Measurements from ENCODE around the gene ABTB1.
"Not testable (repeated sequence)": the region's sequence is repeated elsewhere in the genome, so short reads cannot be mapped to it uniquely, and the experiment has no call there.

ABTB1 gene

DNA sequence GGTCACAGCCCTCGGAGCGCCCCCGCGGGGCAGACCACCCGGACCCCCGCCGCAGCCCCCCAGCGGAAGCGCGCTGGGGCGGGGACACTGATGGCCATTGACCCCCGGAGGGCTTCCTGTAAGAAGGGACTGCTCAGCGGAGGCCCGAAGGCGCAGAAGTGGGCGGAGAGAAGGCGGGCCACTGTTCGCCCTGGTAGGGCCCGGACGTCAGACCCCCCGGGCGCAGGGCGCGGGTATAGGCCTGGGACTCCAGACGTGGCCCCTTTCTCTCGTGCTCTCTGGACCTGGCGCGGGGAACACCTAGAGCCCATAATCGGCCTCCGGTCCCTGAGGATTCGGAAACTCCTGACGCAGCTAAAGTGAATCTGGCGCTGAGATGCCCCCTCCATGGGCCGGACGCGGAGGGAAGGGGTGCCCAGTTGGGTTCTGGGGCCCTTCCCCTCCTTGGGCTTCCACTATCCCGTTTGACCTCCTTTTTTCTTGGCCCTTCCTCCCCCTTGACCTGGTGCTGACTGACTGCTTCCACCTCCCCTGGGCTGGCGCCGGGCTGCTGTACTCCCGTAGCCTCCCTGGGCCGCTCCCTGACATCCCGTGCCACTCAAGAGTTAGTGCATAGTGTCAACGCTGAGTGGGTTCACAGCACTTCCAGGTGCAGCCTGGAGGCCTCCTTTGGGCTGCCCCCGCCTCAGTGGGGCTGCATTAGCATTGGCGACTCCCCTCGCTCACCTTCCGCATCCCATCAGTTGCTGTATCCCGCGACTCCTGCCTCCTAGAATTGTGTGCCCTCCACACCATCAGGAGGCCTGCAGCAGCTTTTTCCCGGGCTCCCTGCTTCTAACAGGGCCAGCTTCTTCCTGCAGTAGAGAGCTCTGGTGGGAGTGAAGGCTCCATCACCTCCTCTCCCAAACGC is 694 bp downstream of the ABTB1 start:
- peak; percentile 74 for DNase-seq (ENCODE audit: low spot score)

- no peak for DNase-seq (ENCODE audit: low spot score)
These were observed 1.5 kb downstream of the ABTB1 start for GRCh38 chr3:127674101-127674721.

DNA sequence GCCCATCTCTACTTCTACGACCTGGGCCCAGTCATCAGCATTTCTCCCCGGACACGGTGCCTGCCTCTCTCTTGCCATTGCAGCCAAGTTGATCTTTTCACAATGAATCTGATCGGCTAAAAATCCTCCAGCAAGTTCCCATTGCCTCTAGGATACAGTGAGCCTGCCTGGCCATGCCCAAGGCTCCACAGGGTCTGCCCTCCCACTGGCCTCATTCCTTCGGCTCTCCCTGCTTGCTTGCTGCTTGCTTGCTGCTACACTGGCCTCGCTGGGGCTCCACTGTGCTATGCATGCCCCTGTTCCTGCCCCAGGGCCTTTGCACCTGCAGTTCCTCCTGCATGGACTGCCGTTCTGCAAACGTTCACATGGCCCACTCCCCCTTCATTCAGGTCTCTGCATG is 2.0 kb downstream of the ABTB1 start:
- DNase-seq (ENCODE audit: low spot score), result no peak

DNA sequence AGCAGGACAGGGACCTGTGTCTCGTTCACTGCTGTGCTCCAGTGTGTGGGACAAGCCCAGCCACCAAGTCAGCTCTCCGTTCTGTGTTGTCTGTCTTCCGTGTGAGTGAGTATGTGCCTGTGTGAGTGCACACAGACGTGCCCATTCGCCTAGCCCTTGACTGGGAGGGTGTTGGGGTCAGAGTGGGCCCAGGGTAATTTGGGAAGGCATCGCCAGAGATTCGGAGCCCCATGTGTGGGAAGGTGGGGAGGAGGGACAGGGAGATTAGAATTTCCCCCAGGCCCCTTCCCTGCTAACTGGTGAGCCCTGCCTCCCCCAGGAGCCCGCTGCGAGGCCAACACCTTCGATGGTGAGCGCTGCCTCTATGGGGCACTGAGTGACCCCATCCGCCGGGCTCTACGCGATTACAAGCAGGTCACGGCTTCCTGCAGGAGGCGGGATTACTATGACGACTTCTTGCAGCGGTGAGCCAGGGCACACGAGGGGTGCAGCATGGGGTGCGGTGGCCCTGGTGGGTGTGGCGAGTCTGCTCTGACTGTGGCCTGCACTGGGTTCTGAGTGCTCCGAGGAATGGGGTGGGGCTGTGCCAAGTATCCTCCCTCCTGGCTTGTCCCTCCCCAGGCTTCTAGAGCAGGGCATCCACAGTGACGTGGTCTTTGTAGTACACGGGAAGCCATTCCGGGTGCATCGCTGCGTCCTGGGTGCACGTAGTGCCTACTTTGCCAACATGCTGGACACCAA is 3.1 kb downstream of the ABTB1 start:
- no peak for DNase-seq (ENCODE audit: low spot score)

- no peak for DNase-seq (ENCODE audit: low spot score)
These were observed 3.7 kb downstream of the ABTB1 start for GRCh38 chr3:127676456-127676855.

DNA sequence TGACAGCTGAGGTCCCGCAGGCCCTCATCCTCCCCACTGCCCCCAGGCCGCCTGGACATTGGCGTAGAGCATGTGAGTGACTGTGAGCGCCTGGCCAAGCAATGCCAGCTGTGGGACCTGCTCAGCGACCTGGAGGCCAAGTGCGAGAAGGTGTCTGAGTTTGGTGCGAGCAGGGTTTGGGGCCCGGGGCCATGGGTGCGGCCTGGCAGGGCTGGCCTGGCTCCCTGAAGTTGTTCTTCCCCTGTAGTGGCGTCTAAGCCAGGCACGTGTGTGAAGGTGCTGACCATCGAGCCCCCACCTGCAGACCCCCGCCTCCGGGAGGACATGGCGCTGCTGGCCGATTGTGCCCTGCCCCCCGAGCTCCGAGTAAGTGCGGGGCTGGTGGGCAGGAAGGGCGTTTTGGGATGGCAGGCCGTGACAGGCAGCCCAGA is 4.2 kb downstream of the ABTB1 start:
- DNase-seq (ENCODE audit: low spot score), result no peak

DNA sequence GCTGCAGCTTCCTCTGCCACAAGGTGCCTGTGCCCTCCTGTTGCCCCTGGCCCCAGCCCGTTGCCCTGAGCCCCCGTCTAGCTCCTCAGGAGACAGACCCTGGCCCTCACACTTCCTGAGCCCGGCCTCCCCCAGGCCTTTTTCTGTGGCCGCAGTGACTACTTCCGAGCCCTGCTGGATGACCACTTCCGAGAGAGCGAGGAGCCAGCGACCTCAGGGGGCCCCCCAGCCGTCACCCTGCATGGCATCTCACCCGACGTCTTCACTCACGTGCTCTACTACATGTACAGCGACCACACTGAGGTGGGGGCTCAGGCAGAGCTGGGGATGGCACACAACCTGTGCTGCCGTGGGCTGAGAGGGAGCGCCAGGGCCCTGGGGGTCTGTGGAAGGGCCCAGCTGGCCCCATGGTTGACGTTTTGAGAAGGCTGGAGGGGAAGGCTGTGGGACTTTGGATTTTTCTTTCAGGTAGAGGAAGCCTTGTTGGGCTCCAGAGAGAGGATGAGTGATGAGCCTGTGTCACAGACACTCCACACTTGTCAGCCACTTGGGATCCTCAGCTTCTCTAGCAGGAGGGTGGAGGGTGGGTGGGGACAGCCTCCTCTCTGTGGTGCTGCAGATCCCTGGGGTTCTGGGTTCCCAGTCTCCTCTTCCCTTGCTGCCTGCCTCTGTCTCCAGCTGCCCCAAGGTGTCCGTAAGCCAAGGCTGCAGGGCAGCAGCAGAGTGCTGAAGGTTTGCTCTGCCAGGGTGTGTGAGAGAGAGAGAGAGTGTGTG is 5.0 kb downstream of the ABTB1 start:
- no peak for DNase-seq (ENCODE audit: low spot score)

- DNase-seq (ENCODE audit: low spot score), result no peak
These were observed 5.5 kb downstream of the ABTB1 start for GRCh38 chr3:127678315-127678599.

GRCh38 chr3:127678611-127679533 is 6.1 kb downstream of the ABTB1 start:
- no peak for DNase-seq (ENCODE audit: low spot score)

DNA sequence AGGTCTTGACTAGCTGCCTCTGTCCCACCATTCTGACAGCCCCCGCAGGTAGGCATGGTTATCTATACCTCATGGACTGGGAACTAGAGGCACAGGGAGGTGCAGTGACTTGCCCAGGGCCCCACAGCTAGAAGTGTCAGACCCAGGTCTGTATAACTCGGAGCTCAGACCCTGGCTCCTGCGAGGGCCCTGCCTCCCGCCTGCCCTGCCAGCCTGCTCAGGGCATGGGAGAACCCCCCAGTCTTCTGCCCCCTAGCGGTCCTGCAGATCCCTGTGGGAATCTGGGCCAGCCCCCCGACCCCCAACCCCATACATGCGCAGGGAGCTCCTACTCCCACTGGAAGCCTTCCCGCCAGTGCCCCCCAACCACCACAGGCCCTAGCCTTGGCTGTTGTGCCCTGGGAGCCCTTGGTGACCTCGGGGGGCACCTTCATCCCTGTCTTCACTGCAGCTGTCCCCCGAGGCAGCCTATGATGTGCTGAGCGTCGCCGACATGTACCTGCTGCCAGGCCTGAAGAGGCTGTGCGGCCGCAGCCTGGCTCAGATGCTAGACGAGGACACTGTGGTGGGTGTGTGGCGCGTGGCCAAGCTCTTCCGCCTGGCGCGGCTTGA is 6.9 kb downstream of the ABTB1 start:
- no peak for DNase-seq (ENCODE audit: low spot score)

GRCh38 chr3:127680146-127680661 is 7.5 kb downstream of the ABTB1 start:
- no peak for DNase-seq (ENCODE audit: low spot score)

- no peak for DNase-seq (ENCODE audit: low spot score)
These were observed 8.1 kb downstream of the ABTB1 start for GRCh38 chr3:127680798-127681221.

DNA sequence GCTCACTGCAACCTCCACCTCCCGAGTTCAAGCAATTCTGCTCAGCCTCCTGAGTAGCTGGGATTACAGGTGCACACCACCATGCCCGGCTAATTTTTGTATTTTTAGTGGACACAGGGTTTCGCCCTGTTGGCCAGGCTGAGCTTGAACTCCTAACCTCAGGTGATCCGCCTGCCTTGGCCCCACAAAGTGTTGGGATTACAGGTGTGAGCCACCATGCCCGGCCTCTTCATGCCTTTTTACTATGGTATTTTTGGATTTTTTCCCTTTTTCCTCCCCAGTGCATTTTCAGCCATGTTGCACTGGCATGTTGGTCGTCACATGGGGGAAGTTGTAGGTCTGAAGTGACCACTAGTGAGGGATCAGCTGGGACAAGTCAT is 9.4 kb downstream of the ABTB1 start:
- DNase-seq (ENCODE audit: low spot score), result not testable (repeated sequence)

- DNase-seq (ENCODE audit: low spot score), result no peak
These were observed 9.8 kb downstream of the ABTB1 start for GRCh38 chr3:127682561-127682960.

- no peak for DNase-seq (ENCODE audit: low spot score)
These were observed 12.3 kb downstream of the ABTB1 start for GRCh38 chr3:127684871-127685707.

- DNase-seq (ENCODE audit: low spot score), result no peak
These were observed 13.2 kb downstream of the ABTB1 start for GRCh38 chr3:127685708-127686511.

DNA sequence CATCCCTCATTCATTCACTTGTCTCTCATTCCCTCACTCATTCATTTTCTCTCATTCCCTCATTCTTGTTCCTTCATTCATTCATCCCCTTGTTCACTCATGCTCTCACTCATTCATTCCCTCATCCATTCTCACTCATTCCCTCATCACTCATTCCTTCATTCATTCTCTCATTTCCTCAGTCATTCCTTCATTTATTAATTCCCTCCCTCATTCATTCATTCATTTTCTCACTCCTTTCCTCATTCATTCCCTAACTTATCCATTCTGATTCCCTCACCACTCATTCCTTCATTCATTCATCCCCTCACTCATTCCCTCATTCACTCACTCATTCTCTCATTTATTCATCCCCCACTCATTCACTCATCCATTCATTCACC is 13.8 kb downstream of the ABTB1 start:
- DNase-seq (ENCODE audit: low spot score), result no peak

DNA sequence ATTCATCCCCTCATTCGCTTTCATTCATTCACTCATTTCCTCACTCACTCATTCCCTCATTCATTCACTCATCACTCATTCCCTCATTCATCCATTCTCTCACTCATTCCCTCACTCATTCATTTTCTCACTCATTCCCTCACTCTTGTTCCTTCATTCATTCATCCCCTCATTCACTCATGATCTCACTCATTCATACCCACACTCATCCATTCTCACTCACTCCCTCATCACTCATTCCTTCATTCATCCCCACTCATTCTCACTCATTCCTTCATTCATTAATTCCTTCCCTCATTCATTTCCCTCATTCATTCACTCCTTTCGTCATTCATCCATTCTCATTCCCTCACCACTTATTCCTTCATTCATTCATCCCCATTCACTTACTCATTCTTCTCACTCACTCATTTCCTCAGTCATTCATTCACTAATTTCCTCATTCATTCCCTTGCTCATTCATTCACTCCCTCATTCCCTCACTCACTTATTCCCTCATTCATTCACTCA is 14.5 kb downstream of the ABTB1 start:
- no peak for DNase-seq (ENCODE audit: low spot score)

GRCh38 chr3:127688022-127688415 is 15.3 kb downstream of the ABTB1 start:
- no peak for DNase-seq (ENCODE audit: low spot score)
